Cardiac muscle cell (in vitro differentiated cells and primary cell): ENCODE results near the gene PPM1H. TPM values are rescaled to one million over a fixed set of nuclear protein-coding genes. Genes with fewer than 3 reads are reported as not detected.

Experiments
- DNase-seq, 2 donors: peaks; one replicate each; pipeline versions ENCODE4 v3.0.0 to v3.0.0-alpha.2; 2010 to 2017; ENCODE audit warnings: low read depth in 1 of 2, low spot score in 1 of 2
- H3K27ac ChIP-seq: fragments of 200-600 bp; sonication (generic); 2 replicates; pipeline ENCODE4 v1.5.1; 2016
- H3K27me3 ChIP-seq: fragments of 200-600 bp; sonication (generic); 2 replicates; pipeline ENCODE4 v1.6.0; 2016; ENCODE audit warnings: control low read depth
- H3K36me3 ChIP-seq: fragments of 200-600 bp; sonication (generic); 2 replicates; pipeline ENCODE4 v1.5.1; 2016; ENCODE audit warnings: control low read depth
- H3K4me1 ChIP-seq: fragments of 200-600 bp; sonication (generic); 2 replicates; pipeline ENCODE4 v1.8.1; 2017; ENCODE audit warnings: low read depth, mild to moderate bottlenecking, mixed run types
- H3K4me3 ChIP-seq: fragments of 200-600 bp; sonication (generic); 2 replicates; pipeline ENCODE4 v1.5.1; 2016; ENCODE audit warnings: mild to moderate bottlenecking
- H3K9me3 ChIP-seq: fragments of 200-600 bp; sonication (generic); 2 replicates; pipeline ENCODE4 v1.5.1; 2017; ENCODE audit warnings: low read depth, mild to moderate bottlenecking, control low read depth
- polyA plus RNA-seq: library from polyadenylated mRNA; unstranded; fragments of >200 nt; fragmentation: Nextera tagmentation; extraction: Ambion mirVana; gene quantifications from 2 replicates; pipeline ENCODE4 v1.2.1, GENCODE V29; 2016
- total RNA-seq: library from RNA; depleted of rRNA; stranded (reverse); fragments of >200 nt; gene quantifications from 2 replicates; pipeline ENCODE4 v1.2.3, GENCODE V29; 2016
- TF ChIP-seq, protein P1 (sequence below): IDR thresholded peaks from 2 replicates; pipeline ENCODE4 v1.5.1; 2012; ENCODE audit warnings: low read depth, mild to moderate bottlenecking, low read length

The PPM1H gene
- total and polyA plus RNA-seq, 2 experiments from 2014 or later = 2.9 to 3.3 TPM

DNA sequence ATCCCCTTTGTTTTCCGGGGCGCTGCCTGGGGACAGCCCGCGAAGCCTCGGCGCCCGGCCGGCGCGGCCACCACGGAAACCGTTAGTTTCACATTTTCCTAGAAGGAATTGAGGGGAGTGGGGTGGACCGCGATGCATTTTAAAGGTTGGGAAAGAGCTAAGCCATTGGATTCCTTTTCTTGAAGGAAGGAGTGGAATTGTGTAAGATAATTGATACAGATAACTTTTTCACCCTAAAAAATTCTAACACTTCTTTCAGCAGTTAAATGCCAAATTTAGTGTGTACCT lies 331.2 kb downstream of the PPM1H start:
- TF ChIP-seq, protein P1, sequence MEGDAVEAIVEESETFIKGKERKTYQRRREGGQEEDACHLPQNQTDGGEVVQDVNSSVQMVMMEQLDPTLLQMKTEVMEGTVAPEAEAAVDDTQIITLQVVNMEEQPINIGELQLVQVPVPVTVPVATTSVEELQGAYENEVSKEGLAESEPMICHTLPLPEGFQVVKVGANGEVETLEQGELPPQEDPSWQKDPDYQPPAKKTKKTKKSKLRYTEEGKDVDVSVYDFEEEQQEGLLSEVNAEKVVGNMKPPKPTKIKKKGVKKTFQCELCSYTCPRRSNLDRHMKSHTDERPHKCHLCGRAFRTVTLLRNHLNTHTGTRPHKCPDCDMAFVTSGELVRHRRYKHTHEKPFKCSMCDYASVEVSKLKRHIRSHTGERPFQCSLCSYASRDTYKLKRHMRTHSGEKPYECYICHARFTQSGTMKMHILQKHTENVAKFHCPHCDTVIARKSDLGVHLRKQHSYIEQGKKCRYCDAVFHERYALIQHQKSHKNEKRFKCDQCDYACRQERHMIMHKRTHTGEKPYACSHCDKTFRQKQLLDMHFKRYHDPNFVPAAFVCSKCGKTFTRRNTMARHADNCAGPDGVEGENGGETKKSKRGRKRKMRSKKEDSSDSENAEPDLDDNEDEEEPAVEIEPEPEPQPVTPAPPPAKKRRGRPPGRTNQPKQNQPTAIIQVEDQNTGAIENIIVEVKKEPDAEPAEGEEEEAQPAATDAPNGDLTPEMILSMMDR = no peak
- Histone ChIP-seq H3K27ac (peak overlapping the region; percentile 99), H3K36me3 (no peaks in the 10 kb centered on the region), H3K9me3 (no peaks in the 10 kb centered on the region), H3K4me1 (peaks cover 18% of the 10 kb centered on the region), H3K4me3 (peak overlapping the region; percentile 57), H3K27me3 (no peaks in the 10 kb centered on the region)
- DNase-seq = no peak

DNA sequence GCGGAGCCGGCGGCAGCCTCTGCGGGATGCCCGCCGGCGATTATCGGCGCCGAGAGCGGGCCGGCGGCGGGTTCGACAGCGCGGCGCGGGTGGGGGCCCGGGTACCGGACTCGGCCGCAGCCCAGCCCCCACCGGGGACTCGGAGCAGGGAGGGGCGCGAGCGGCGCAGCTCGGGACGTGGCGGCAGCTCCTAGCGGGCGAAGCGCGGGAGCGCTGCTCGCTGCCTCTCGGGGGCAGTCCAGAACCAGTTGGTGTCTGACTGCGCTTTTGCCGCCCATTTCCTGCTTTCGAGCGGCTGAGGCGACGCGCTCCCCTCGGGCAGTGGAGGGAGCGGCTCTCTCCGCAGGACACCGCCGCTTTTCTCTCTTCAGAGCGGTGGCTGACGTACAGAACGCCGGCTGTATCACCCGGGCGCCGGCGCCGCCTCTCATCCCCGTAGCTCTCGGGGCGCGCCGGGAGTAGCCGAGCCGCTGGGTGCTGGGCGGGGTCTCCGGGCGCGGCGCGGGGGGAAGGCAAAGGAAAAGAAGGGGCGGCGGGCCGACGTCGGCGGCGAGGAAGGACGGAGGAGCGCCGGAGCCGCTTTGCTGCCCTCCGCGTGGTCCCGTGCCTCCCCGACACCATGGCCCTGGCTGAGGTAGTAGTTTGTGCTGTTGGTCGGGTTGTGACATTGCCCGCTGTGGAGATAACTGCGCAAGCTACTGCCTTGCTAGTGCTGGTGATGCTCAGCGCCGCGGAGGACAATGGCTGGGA lies 331.7 kb downstream of the PPM1H start:
- Histone ChIP-seq H3K36me3 (no peaks in the 10 kb centered on the region), H3K4me1 (peaks cover 18% of the 10 kb centered on the region), H3K27ac (peak overlapping the region; percentile 99), H3K4me3 (peak overlapping the region; percentile 57), H3K27me3 (no peaks in the 10 kb centered on the region), H3K9me3 (no peaks in the 10 kb centered on the region)
- peak; percentile 89 to 92 for DNase-seq
- TF ChIP-seq, protein P1 = peak; percentile 49

DNA sequence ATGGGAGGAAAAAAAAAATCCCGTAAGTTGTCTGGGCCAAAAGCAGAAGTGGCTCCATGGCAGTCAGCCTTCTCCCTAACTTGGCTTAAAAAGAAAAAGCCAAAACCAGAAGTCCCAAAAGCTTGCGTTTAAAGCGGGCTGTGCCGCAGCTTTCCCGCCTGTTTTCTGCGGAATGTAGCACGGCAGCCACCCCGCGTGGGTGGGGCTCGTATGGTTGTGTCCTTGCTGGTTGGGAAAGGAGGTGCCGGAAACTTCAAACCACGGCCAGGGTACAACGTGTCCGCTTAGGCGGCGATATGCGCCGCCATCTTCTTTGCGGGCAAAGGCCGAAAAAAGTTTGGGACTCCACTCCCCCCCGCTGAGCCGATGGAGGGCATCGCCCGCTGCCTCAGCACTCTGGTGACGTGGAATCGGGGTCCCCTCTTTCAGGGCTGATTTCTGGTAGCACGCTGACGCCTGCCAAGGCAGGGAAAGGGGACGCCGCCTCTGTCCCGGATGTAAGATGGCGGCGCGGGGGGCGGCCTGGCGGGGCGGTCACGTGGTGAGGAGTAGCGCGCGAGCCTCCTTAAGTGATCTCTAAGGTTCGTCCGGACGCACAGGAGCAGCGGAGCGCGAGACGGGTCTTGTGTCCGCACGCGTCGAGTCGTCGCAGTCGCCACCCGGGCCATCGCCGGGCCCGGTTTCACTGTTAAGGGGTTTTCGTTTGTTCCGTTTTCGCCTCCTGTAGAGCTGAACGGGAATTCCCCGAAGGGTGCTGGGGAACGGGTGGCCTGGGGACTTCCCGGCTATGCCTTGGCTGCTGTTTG lies 332.5 kb downstream of the PPM1H start:
- peaks cover 18% of the 10 kb centered on the region for H3K4me1 ChIP-seq
- H3K36me3 ChIP-seq = no peaks in the 10 kb centered on the region
- H3K27ac ChIP-seq = peak overlapping the region; percentile 99
- H3K4me3 ChIP-seq = peak overlapping the region; percentile 57
- H3K9me3 ChIP-seq = no peaks in the 10 kb centered on the region
- TF ChIP-seq, protein P1 = no peak
- no peaks in the 10 kb centered on the region for H3K27me3 ChIP-seq
- DNase-seq = peak; percentile 91 to 94

DNA sequence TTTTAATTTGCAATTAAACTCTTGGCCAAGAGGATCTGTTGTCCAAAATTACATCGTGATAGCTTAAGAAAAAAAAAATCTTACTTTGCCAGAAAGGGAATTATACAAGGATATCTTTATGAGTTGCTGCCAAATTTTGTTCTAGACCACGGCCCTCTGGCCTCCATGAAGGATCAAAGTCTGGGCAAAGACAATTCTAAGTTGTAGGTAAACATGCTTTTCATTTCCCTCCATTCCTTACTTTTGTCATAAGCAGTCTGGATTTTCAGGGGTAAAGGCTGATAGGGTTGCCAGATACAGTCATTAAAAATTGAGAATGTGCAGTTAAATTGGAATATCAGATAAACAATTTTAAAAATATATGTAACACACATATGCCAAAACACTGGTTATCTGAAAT lies 333.2 kb downstream of the PPM1H start:
- no peak for DNase-seq
- H3K4me1 ChIP-seq = peaks cover 18% of the 10 kb centered on the region
- H3K36me3 ChIP-seq = no peaks in the 10 kb centered on the region
- H3K27me3 ChIP-seq = no peaks in the 10 kb centered on the region
- no peaks in the 10 kb centered on the region for H3K9me3 ChIP-seq
- TF ChIP-seq, protein P1 = no peak
- H3K4me3 ChIP-seq = peak overlapping the region; percentile 57
- H3K27ac ChIP-seq = peak overlapping the region; percentile 99

DNA sequence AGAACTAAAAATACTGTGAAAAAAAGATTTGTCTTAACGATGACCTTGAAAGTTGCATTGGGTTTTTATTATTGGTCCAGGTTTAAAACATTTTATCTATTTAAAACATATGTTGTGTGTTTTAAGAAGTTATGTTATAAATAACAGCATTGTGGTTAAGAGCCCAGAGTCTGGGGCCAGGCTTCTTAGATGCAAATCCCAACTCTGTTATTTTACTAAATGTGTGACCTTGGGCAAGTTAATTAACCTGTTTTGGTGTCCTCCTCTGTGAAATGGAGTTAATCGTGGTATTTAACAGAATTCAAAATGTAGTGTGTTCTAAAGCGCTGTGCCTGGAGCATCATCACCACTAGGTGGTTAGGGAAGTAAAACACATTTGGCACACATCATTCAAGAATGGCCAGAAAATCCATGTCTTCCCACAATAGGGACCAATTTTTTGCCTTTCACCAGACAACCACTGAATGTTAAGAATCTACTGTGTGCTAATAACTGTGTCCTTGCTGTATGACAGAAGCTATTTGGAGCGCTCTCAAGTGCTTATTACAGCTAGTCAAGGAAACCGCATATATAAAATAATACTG lies 335.0 kb downstream of the PPM1H start:
- H3K27me3 ChIP-seq = no peaks in the 10 kb centered on the region
- no peak overlapping the region for H3K27ac ChIP-seq
- no peak for DNase-seq
- peaks cover 14% of the 10 kb centered on the region for H3K4me1 ChIP-seq
- TF ChIP-seq, protein P1 = peak; percentile 16
- no peaks in the 10 kb centered on the region for H3K9me3 ChIP-seq
- H3K36me3 ChIP-seq = no peaks in the 10 kb centered on the region
- no peak overlapping the region for H3K4me3 ChIP-seq
